Stomach (tissue), 9 donors: ENCODE results near the gene DOP1B. TPM values are rescaled to one million over a fixed set of nuclear protein-coding genes. Genes with fewer than 3 reads are reported as not detected.

Experiments
- DNase-seq, 2 donors: peaks; one replicate each; pipeline versions ENCODE4 v3.0.0 to v3.0.0-alpha.2; 2013 to 2019
- H3K27ac ChIP-seq, 5 donors: fragments of 200-600 bp in 4 of 5; sonication (generic) in 4 of 5; one replicate each; pipeline ENCODE4 v1.5.1; 2013 to 2019; ENCODE audit warnings: mild to moderate bottlenecking in 1 of 5, moderate library complexity in 1 of 5
- H3K27me3 ChIP-seq, 3 donors: fragments of 200-600 bp; sonication (generic); one replicate each; pipeline ENCODE4 v1.5.1; 2017 to 2019; ENCODE audit warnings: mixed run types in 1 of 3
- H3K36me3 ChIP-seq, 4 donors: fragments of 200-600 bp; sonication (generic); 1 replicate in 3 of 4; 2 replicates in 1 of 4; pipeline ENCODE4 v1.5.1; 2016 to 2019
- H3K4me1 ChIP-seq, 4 donors: fragments of 200-600 bp; sonication (generic); one replicate each; pipeline ENCODE4 v1.5.1; 2016 to 2019
- H3K4me3 ChIP-seq, 4 donors: fragments of 200-600 bp; sonication (generic) in 3 of 4; one replicate each; pipeline ENCODE4 v1.5.1; 2016 to 2019; ENCODE audit warnings: mild to moderate bottlenecking in 1 of 4
- H3K9me3 ChIP-seq, 4 donors: fragments of 200-600 bp; sonication (generic); one replicate each; pipeline ENCODE4 v1.5.1; 2016 to 2019
- EP300 ChIP-seq: sonication (generic); formaldehyde crosslinking; IDR thresholded peaks from one replicate; pipeline ENCODE4 v1.6.1; 2017; ENCODE audit warnings: antibody characterized with exemption
- POLR2A ChIP-seq, 4 donors: fragments of 450-650 bp; IDR thresholded peaks; one replicate each; pipeline ENCODE4 v1.6.1; 2016; ENCODE audit warnings: antibody characterized with exemption in 4 of 4, control low read depth in 2 of 4, mild to moderate bottlenecking in 1 of 4, moderate library complexity in 1 of 4
- POLR2AphosphoS5 ChIP-seq, 3 donors: sonication (generic); formaldehyde crosslinking; IDR thresholded peaks; one replicate each; pipeline ENCODE4 v1.6.1; 2016; ENCODE audit warnings: antibody characterized with exemption in 3 of 3
- whole genome bisulfite sequencing, 5 donors: extraction: QIAGEN DNeasy Blood & Tissue Kit in 3 of 5; methylation state at CpG; one replicate each; pipeline versions ENCODE4 v1.1.5 to v1.1.7; 2013 to 2018; 5-methylcytosine and 5-hydroxymethylcytosine counted together
- intact Hi-C: fragments of 100-400 bp; cut with DNase I; formaldehyde crosslinking; loops from one replicate; pipeline ENCODE4 v1.15.1; 2023; ENCODE audit warnings: low total_unique reads
- polyA plus RNA-seq, 3 donors: library from polyadenylated mRNA; stranded (reverse); fragments of 200-250 nt; gene quantifications; one replicate each; pipeline ENCODE4 v1.2.3, GENCODE V29; 2013
- total RNA-seq, 5 donors: library from RNA; depleted of rRNA; stranded (reverse); fragments of >200 nt; gene quantifications; one replicate each; pipeline versions ENCODE4 v1.1.0 to v1.2.3, GENCODE V29; 2014 to 2016
- TF ChIP-seq, protein P1 (sequence below), 7 experiments: fragments of 450-650 bp in 4 of 7; fragments of 200-600 bp in 3 of 7; sonication (generic) in 3 of 7; IDR thresholded peaks; one replicate each; pipeline ENCODE4 v1.5.1; 2016 to 2019; ENCODE audit warnings: antibody characterized with exemption in 7 of 7, control low read depth in 2 of 7, mild to moderate bottlenecking in 1 of 7
- donor health status: healthy with polysubstance abuse.
- donor health status: Bipolar disorder and iron deficiency.
- donor health status: healthy.

Gene DOP1B
- total and polyA plus RNA-seq, 8 donors = 4.1 to 63.2 (median 35.0) TPM

DNA sequence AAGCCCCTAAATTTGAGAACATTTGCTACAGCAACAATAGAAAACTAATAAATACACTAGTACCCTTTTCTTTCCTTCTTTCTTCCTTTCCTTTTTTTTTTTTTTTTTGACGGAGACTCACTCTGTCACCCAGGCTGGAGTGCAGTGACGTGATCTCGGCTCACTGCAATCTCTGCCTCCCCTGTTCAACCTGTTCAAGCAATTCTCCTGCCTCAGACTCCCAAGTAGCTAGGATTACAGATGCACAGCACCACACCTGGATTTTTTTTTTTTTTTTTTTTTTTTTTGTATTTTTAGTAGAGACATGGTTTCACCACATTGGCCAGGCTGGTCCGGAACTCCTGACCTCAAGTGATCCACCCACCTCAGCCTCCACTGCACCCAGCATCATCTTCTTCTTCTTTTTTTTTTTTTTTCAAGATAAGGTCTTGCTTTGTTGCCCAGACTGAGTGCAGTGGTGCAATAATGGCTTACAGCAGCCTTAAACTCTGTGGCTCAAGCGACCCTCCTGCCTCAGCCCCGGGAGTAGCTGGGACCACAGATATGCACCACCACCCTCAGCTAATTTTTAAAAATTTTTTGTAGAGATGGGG lies 41.4 kb upstream of the DOP1B start:
- no peak for DNase-seq
- Histone ChIP-seq H3K27ac (peak overlapping the region in 1 of 5 donors; percentile 78), H3K27me3 (no peaks in the 10 kb centered on the region), H3K9me3 (no peaks in the 10 kb centered on the region), H3K4me3 (no peak overlapping the region), H3K36me3 (no peaks in the 10 kb centered on the region), H3K4me1 (peaks cover 4 to 24% (median 13%) of the 10 kb centered on the region in 4 donors)
- TF ChIP-seq, protein P1, sequence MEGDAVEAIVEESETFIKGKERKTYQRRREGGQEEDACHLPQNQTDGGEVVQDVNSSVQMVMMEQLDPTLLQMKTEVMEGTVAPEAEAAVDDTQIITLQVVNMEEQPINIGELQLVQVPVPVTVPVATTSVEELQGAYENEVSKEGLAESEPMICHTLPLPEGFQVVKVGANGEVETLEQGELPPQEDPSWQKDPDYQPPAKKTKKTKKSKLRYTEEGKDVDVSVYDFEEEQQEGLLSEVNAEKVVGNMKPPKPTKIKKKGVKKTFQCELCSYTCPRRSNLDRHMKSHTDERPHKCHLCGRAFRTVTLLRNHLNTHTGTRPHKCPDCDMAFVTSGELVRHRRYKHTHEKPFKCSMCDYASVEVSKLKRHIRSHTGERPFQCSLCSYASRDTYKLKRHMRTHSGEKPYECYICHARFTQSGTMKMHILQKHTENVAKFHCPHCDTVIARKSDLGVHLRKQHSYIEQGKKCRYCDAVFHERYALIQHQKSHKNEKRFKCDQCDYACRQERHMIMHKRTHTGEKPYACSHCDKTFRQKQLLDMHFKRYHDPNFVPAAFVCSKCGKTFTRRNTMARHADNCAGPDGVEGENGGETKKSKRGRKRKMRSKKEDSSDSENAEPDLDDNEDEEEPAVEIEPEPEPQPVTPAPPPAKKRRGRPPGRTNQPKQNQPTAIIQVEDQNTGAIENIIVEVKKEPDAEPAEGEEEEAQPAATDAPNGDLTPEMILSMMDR (IDR thresholded peaks at IDR 0.05) = no peak
- TF ChIP-seq POLR2A (IDR thresholded peaks at IDR 0.05) (no peak), EP300 (no peak), POLR2AphosphoS5 (IDR thresholded peaks at IDR 0.05) (no peak)
- intact Hi-C loops = no loop called here
- 84 to 89% (median 86%) methylated on average over 6 of the region's 6 CpGs for WGBS, 5 donors

DNA sequence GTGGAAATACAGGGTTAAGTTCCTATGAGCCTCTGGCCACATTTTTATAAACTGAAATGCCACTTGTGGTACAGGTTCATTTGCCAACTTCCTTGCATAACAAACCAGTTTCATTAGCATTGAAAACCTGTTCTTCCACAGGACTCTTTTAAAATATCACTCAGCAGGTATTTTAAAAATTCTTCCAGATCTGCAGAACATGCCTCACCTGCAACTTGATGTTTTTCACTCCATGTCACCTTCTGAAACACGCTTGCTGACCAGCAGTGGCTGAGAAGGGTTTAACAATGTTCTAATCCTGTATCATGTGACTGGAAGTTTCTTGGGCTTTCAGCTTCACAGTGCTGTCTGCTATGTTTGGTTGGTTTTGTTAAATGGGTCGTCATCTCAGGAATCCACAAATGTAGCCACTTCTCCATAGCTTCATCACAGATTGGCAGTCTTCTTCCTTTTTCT lies 39.3 kb upstream of the DOP1B start:
- peaks cover 4 to 24% (median 13%) of the 10 kb centered on the region in 4 donors for H3K4me1 ChIP-seq
- H3K27me3 ChIP-seq = no peaks in the 10 kb centered on the region
- DNase-seq = no peak
- H3K36me3 ChIP-seq = no peaks in the 10 kb centered on the region
- H3K9me3 ChIP-seq = no peaks in the 10 kb centered on the region
- no peak overlapping the region for H3K27ac ChIP-seq
- TF ChIP-seq POLR2AphosphoS5 (IDR thresholded peaks at IDR 0.05) = no peak
- no peak for TF ChIP-seq EP300
- no peak for TF ChIP-seq POLR2A (IDR thresholded peaks at IDR 0.05)
- TF ChIP-seq, protein P1 (IDR thresholded peaks at IDR 0.05) = no peak
- 68 to 77% (median 72%) methylated on average over 2 of the region's 2 CpGs for WGBS, 5 donors
- no peak overlapping the region for H3K4me3 ChIP-seq
- intact Hi-C loops = no loop called here

DNA sequence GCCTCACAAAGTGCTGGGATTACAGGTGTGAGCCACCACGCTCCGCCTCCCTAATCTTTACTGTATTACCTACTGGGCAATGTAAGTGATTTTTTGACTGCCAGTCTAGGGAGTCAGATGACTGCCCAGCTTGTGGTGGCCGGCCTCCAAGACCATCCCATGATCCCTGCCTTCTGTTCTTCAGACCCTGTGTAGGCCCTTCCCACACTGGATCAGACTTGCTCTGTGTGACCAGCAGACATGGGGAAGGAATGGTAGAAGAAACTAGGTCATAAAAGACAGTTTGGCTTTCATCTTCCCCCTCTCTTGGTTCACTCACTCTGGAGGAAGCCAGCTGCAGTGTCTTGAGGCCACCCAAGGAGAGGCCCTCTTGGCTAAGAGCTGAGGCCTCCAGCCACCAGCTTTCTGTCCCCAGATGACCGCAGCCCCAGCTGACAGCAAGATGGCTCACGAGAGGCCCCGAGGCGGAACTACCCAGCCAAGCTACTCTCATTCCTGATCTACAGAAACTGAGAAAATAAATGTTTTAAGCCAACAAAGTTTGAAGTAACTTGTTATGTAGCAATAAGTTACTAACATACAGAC lies 36.2 kb upstream of the DOP1B start:
- Histone ChIP-seq H3K27me3 (no peaks in the 10 kb centered on the region), H3K4me1 (peaks cover 0 to 4% (median 3%) of the 10 kb centered on the region in 4 donors), H3K9me3 (no peaks in the 10 kb centered on the region), H3K4me3 (no peak overlapping the region), H3K27ac (peak overlapping the region in 1 of 5 donors; percentile 42), H3K36me3 (no peaks in the 10 kb centered on the region)
- WGBS, 5 donors = 70 to 83% (median 81%) methylated on average over 7 of the region's 7 CpGs
- DNase-seq = peak in 1 of 2 donors; percentile 54
- intact Hi-C loops = no loop called here
- TF ChIP-seq POLR2A (IDR thresholded peaks at IDR 0.05) = no peak
- no peak for TF ChIP-seq POLR2AphosphoS5 (IDR thresholded peaks at IDR 0.05)
- no peak for TF ChIP-seq EP300
- TF ChIP-seq, protein P1 (IDR thresholded peaks at IDR 0.05) = no peak

DNA sequence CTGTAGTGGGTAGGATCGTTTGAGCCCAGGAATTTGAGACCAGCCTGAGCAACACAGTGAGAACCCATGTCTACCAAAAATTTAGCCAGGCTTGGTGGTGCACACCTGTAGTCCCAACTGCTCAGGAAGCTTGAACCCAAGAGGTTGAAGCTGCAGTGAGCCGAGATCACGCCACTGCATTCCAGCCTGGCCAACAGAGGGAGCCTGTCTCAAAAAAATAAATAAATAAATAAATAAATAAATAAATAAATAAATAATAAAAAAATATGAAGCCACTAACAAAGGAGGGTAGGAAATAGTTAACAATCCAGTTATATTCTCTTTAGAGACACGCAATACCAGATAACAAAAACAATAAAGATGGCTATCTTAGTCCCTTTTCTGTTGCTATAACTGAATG lies 33.6 kb upstream of the DOP1B start:
- TF ChIP-seq, protein P1 (IDR thresholded peaks at IDR 0.05) = peak in 2 of 7 experiments; percentile 37 to 42
- TF ChIP-seq POLR2A (IDR thresholded peaks at IDR 0.05) = no peak
- intact Hi-C loops = no loop called here
- H3K9me3 ChIP-seq = no peaks in the 10 kb centered on the region
- no peaks in the 10 kb centered on the region for H3K36me3 ChIP-seq
- H3K27me3 ChIP-seq = no peaks in the 10 kb centered on the region
- H3K4me1 ChIP-seq = peaks cover 4 to 24% (median 18%) of the 10 kb centered on the region in 4 donors
- no peak overlapping the region for H3K27ac ChIP-seq
- WGBS, 5 donors = 35 to 67% (median 43%) methylated on average over 4 of the region's 4 CpGs
- DNase-seq = no peak
- no peak overlapping the region for H3K4me3 ChIP-seq
